GM21423 (cell line): Measurements from ENCODE around the gene PCDHB2.
"Not testable (repeated sequence)": the region's sequence is repeated elsewhere in the genome, so short reads cannot be mapped to it uniquely, and the experiment has no call there.

ENCODE experiments used
- ATAC-seq: cut with Tn5 transposase; IDR thresholded peaks from one replicate; pipeline ENCODE4 v1.9.1; 2021; ENCODE audit warnings: mild to moderate bottlenecking, moderate library complexity; ENCODE audit not compliant: unreplicated experiment

Gene PCDHB2

GRCh38 chr5:141094481-141095262, at the start of gene PCDHB2:
TSS of gene PCDHB2 (plus strand) at chr5:141094615. CDS start at chr5:141094791, 176 bp downstream.
- ATAC-seq = no peak

GRCh38 chr5:141050622-141051520, 43.5 kb upstream of the PCDHB2 start, which contains the start of gene PCDHB1:
TSS of gene PCDHB1 (plus strand) at chr5:141051374. CDS start at chr5:141051471, 97 bp downstream.
- no peak for ATAC-seq

GRCh38 chr5:141051521-141051866, 42.9 kb upstream of the PCDHB2 start:
- ATAC-seq = no peak

GRCh38 chr5:141077826-141078225, 16.6 kb upstream of the PCDHB2 start:
- no peak for ATAC-seq

GRCh38 chr5:141082228-141082627, 12.2 kb upstream of the PCDHB2 start:
- no peak for ATAC-seq

GRCh38 chr5:141084487-141084989, 9.9 kb upstream of the PCDHB2 start:
- no peak for ATAC-seq

- ATAC-seq = no peak
These were observed 837 bp downstream of the PCDHB2 start for GRCh38 chr5:141095263-141095641.

- not testable (repeated sequence) for ATAC-seq
These were observed 1.8 kb downstream of the PCDHB2 start for GRCh38 chr5:141096181-141096580.

GRCh38 chr5:141096586-141096985, 2.2 kb downstream of the PCDHB2 start:
- ATAC-seq = not testable (repeated sequence)

GRCh38 chr5:141100243-141100805, 5.9 kb downstream of the PCDHB2 start, which contains the start of gene PCDHB3:
TSS of gene PCDHB3 (plus strand) at chr5:141100473. CDS start at chr5:141100650, 177 bp downstream.
- no peak for ATAC-seq

- no peak for ATAC-seq
These were observed 6.6 kb downstream of the PCDHB2 start for GRCh38 chr5:141101059-141101458.

GRCh38 chr5:141102070-141102469, 7.7 kb downstream of the PCDHB2 start:
- not testable (repeated sequence) for ATAC-seq

GRCh38 chr5:141102471-141102870, 8.1 kb downstream of the PCDHB2 start:
- ATAC-seq = not testable (repeated sequence)

GRCh38 chr5:141105350-141105749, 10.9 kb downstream of the PCDHB2 start:
- ATAC-seq = no peak

- no peak for ATAC-seq
These were observed 24.8 kb downstream of the PCDHB2 start for GRCh38 chr5:141119250-141119649.

GRCh38 chr5:141121563-141121962, 27.1 kb downstream of the PCDHB2 start, which contains the start of gene PCDHB4:
TSS of gene PCDHB4 (plus strand) at chr5:141121818. CDS start at chr5:141121999, 181 bp downstream.
- ATAC-seq = no peak

GRCh38 chr5:141121985-141122384, 27.6 kb downstream of the PCDHB2 start:
- ATAC-seq = no peak

- not testable (repeated sequence) for ATAC-seq
These were observed 29.2 kb downstream of the PCDHB2 start for GRCh38 chr5:141123396-141124135.

GRCh38 chr5:141127305-141127704, 32.9 kb downstream of the PCDHB2 start:
- ATAC-seq = no peak

GRCh38 chr5:141135030-141135717, 40.8 kb downstream of the PCDHB2 start, which contains the start of gene PCDHB5:
TSS of gene PCDHB5 (plus strand) at chr5:141135206. CDS start at chr5:141135435, 229 bp downstream.
- no peak for ATAC-seq
